Upper lobe of left lung (tissue), 4 donors: Measurements from ENCODE around the gene SETBP1.

Source experiments
- EP300 ChIP-seq, 4 donors: sonication (generic); formaldehyde crosslinking; IDR thresholded peaks; one replicate each; pipeline ENCODE4 v1.5.1; 2017; ENCODE audit warnings: antibody characterized with exemption in 4 of 4, control low read depth in 2 of 4
- POLR2A ChIP-seq, 4 donors: fragments of 450-650 bp; IDR thresholded peaks; one replicate each; pipeline ENCODE4 v1.5.1; 2016 to 2017; ENCODE audit warnings: antibody characterized with exemption in 4 of 4, mild to moderate bottlenecking in 2 of 4
- TF ChIP-seq, protein P1 (sequence below), 6 experiments: fragments of 450-650 bp in 4 of 6; fragments of 200-600 bp in 2 of 6; sonication (generic) in 2 of 6; IDR thresholded peaks; one replicate each; pipeline ENCODE4 v1.5.1; 2016 to 2019; ENCODE audit warnings: antibody characterized with exemption in 6 of 6

DNA sequence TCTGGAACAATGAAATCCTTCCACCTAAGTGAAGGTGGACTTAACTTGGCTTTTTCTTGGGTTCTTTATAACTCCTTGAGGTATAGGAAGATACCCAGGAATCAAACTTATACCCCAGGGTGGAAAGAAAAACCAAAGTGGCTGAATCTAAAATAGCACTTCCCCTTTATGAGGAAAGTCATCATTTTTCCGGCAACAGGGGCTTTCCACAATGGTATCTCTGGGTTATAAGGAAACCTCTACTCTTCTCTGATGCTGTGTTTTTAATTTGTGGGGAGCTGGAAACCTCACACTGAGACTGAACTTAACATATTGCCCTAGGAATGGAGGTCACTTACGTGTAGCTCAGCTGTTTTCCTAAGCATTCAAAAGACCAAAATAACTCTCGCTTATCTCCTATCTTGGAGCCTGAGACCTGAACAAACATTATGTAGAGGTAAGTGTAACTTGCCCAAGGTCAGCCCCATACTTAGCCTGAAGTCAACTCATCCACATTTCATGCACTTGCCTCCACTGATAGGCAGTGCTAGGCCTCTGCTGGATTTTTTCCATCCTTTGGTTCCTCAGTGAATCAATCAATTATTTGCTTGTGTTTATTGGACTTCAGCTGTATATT, 117.9 kb downstream of the SETBP1 start:
- TF ChIP-seq, protein P1, sequence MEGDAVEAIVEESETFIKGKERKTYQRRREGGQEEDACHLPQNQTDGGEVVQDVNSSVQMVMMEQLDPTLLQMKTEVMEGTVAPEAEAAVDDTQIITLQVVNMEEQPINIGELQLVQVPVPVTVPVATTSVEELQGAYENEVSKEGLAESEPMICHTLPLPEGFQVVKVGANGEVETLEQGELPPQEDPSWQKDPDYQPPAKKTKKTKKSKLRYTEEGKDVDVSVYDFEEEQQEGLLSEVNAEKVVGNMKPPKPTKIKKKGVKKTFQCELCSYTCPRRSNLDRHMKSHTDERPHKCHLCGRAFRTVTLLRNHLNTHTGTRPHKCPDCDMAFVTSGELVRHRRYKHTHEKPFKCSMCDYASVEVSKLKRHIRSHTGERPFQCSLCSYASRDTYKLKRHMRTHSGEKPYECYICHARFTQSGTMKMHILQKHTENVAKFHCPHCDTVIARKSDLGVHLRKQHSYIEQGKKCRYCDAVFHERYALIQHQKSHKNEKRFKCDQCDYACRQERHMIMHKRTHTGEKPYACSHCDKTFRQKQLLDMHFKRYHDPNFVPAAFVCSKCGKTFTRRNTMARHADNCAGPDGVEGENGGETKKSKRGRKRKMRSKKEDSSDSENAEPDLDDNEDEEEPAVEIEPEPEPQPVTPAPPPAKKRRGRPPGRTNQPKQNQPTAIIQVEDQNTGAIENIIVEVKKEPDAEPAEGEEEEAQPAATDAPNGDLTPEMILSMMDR (IDR thresholded peaks at IDR 0.05), result no peak
- TF ChIP-seq POLR2A (IDR thresholded peaks at IDR 0.05) (no peak), EP300 (IDR thresholded peaks at IDR 0.05) (no peak)
